Inflammatory macrophage (primary cell): ENCODE data around the gene GUCY2C.

ENCODE experiments used
- DNase-seq, 2 donors: peaks; one replicate each; pipeline ENCODE4 v3.0.0-alpha.2; 2020 to 2022

GUCY2C gene

GRCh38 chr12:14567351-14568162 is 128.8 kb downstream of the GUCY2C start, which contains the start of gene PLBD1:
Gene PLBD1, minus strand, starts transcription at chr12:14567883. Its CDS starts 187 bp downstream, at chr12:14567696.
- peak; percentile 89 to 92 for DNase-seq

DNA sequence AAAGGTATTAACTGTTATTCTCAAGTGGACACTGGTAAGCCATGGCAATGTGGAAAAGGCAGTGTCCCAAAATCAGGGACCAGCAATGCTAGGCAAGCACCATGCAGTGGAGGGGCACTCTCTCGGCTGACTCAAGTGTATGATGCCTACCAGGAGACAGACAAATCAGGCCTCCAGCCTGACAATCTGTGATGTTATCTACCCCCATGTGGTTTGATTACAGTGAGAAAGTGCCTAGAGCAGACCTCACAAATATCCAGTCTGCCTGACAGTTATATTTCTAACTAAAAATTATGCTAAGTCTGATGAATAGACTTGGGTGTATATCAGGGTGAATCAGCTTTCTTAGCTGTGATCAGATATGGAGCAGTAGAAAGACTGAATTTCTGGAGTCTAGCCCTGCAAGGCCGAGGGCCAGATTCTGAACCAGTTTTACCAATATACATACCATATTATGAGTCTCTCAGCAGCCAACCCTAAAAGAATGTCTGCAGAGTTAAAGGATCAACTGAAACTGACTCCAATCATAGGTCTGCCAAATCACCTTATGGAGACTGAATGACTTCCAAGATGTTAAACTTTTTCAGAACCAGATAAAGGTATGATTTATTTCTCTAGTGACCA is 132.0 kb downstream of the GUCY2C start:
- DNase-seq, result no peak

GRCh38 chr12:14563046-14563445 is 133.4 kb downstream of the GUCY2C start:
- no peak for DNase-seq
